HCT116 (cell line): ENCODE data around the gene ASB10. TPM values are rescaled to one million over a fixed set of nuclear protein-coding genes. Genes with fewer than 3 reads are reported as not detected.

Source experiments
- ATAC-seq: fragments of 200-7000 bp; cut with Tn5 transposase; 2 replicates; pipeline ENCODE4 v1.9.1; 2020; ENCODE audit warnings: mild to moderate bottlenecking, moderate library complexity
- BruUV-seq: library from RNA; stranded (reverse); fragments of 400-500 nt; replicated peaks from 2 replicates; lab custom pipeline; 2021; lab: Mats Ljungman, UMichigan
- CTCF ChIA-PET: fragments of 300-600 bp; sonication (Branson Sonifier 250); formaldehyde crosslinking; loops from one replicate; lab custom pipeline; 2021; ENCODE audit warnings: antibody characterized with exemption; lab: Charles Lee
- POLR2A ChIA-PET: fragments of 300-600, 350-600 bp; sonication (Branson Sonifier 250); formaldehyde crosslinking; loops from one replicate; lab custom pipeline; 2021; ENCODE audit warnings: antibody characterized with exemption; lab: Charles Lee
- RAD21 ChIA-PET, 2 experiments: fragments of 300-600 bp; sonication (Branson Sonifier 250); formaldehyde crosslinking; loops; one replicate each; lab custom pipeline; 2023; ENCODE audit warnings: low total read pairs in 2 of 2; ENCODE audit not compliant: uncharacterized antibody in 2 of 2, unreplicated experiment in 2 of 2, low non-redundant PET in 1 of 2; lab: Charles Lee
- DNase-seq: peaks from one replicate; pipeline ENCODE4 v3.0.0-alpha.2; 2010; ENCODE audit warnings: low read depth, low spot score
- H2AFZ ChIP-seq: fragments of 200-600 bp; shearing (Covaris generic), sonication (generic); 2 replicates; pipeline ENCODE4 v1.6.1; 2017; ENCODE audit warnings: low read depth, mixed run types, mixed read lengths, antibody characterized with exemption, low read length; ENCODE audit not compliant: poor library complexity, severe bottlenecking
- H3K27ac ChIP-seq: 2 replicates; pipeline ENCODE4 v1.5.1; 2012; ENCODE audit warnings: low read depth, low read length
- H3K27me3 ChIP-seq: fragments of 200-600 bp; sonication (generic); 2 replicates; pipeline ENCODE4 v1.6.1; 2016; ENCODE audit warnings: mixed run types, low read length, mixed read lengths; ENCODE audit not compliant: insufficient read depth
- H3K36me3 ChIP-seq, 2 experiments: fragments of 200-500 bp in 1 of 2; fragments of 200-600 bp in 1 of 2; sonication (Bioruptor generic) in 1 of 2; sonication (generic) in 1 of 2; 2 replicates each; pipeline versions ENCODE4 v1.5.1 to v1.6.1; 2014 to 2016; ENCODE audit warnings: low read length in 2 of 2, inconsistent platforms in 1 of 2, mixed read lengths in 1 of 2, mixed run types in 1 of 2; ENCODE audit not compliant: insufficient read depth in 2 of 2, control insufficient read depth in 1 of 2
- H3K4me1 ChIP-seq, 2 experiments: fragments of 200-600 bp in 1 of 2; sonication (generic) in 1 of 2; 2 replicates each; pipeline versions ENCODE4 v1.5.1 to v1.6.1; 2012 to 2017; ENCODE audit warnings: low read length in 2 of 2, inconsistent platforms in 1 of 2, mild to moderate bottlenecking in 1 of 2, mixed read lengths in 1 of 2, mixed run types in 1 of 2, moderate library complexity in 1 of 2; ENCODE audit not compliant: insufficient read depth in 2 of 2, control insufficient read depth in 1 of 2
- H3K4me2 ChIP-seq: fragments of 200-600 bp; sonication (generic); 2 replicates; pipeline ENCODE4 v1.6.1; 2017; ENCODE audit warnings: mixed run types, low read length, mixed read lengths
- H3K4me3 ChIP-seq, 2 experiments: fragments of 200-600 bp in 1 of 2; sonication (generic) in 1 of 2; replicated peaks in 1 of 2; 2 replicates each; pipeline ENCODE4 v1.5.1; 2011 to 2016; ENCODE audit warnings: low read length in 2 of 2, control low read depth in 1 of 2, low read depth in 1 of 2, mild to moderate bottlenecking in 1 of 2, mixed read lengths in 1 of 2, mixed run types in 1 of 2
- H3K79me2 ChIP-seq: fragments of 200-600 bp; sonication (generic); 2 replicates; pipeline ENCODE4 v1.6.1; 2017; ENCODE audit warnings: mild to moderate bottlenecking, mixed run types, low read length, moderate library complexity, mixed read lengths; ENCODE audit not compliant: insufficient read depth
- H3K9ac ChIP-seq: fragments of 200-600 bp; sonication (generic); 2 replicates; pipeline ENCODE4 v1.6.1; 2016; ENCODE audit warnings: low read length, mixed read lengths
- H3K9me2 ChIP-seq: fragments of 200-600 bp; sonication (generic), shearing (Covaris generic); 2 replicates; pipeline ENCODE4 v1.6.1; 2017; ENCODE audit warnings: mixed run types, mild to moderate bottlenecking, moderate library complexity; ENCODE audit not compliant: insufficient read depth
- H3K9me3 ChIP-seq, 2 experiments: fragments of 200-500 bp in 1 of 2; fragments of 200-600 bp in 1 of 2; sonication (Bioruptor generic) in 1 of 2; sonication (generic) in 1 of 2; 2 replicates each; pipeline ENCODE4 v1.6.1; 2014 to 2017; ENCODE audit warnings: low read length in 2 of 2, mixed read lengths in 2 of 2, inconsistent platforms in 1 of 2, low read depth in 1 of 2, mild to moderate bottlenecking in 1 of 2, mixed run types in 1 of 2, moderate library complexity in 1 of 2; ENCODE audit not compliant: control insufficient read depth in 1 of 2, insufficient read depth in 1 of 2
- H4K20me1 ChIP-seq: fragments of 200-600 bp; sonication (generic), shearing (Covaris generic); 2 replicates; pipeline ENCODE4 v1.6.1; 2017; ENCODE audit warnings: mixed run types, mild to moderate bottlenecking, moderate library complexity; ENCODE audit not compliant: insufficient read depth
- EZH2phosphoT487 ChIP-seq: fragments of 200-600 bp; IDR thresholded peaks from 2 replicates; pipeline ENCODE4 v1.6.1; 2018; ENCODE audit warnings: antibody characterized with exemption, borderline replicate concordance
- FOSL1 ChIP-seq: IDR thresholded peaks from 2 replicates; pipeline ENCODE4 v1.6.1; 2012; ENCODE audit warnings: low read depth
- JUND ChIP-seq: IDR thresholded peaks from 2 replicates; pipeline ENCODE4 v1.6.1; 2012
- POLR2A ChIP-seq: IDR thresholded peaks from 2 replicates; pipeline ENCODE4 v1.7.0; 2011; ENCODE audit warnings: borderline replicate concordance; ENCODE audit not compliant: insufficient read depth, insufficient read length; ENCODE audit errors: extremely low read depth
- RAD21 ChIP-seq: IDR thresholded peaks from 2 replicates; pipeline ENCODE4 v1.6.1; 2012; ENCODE audit warnings: low read depth, mild to moderate bottlenecking
- ZNF274 ChIP-seq: fragments of 200-500 bp; sonication (Bioruptor generic); IDR thresholded peaks from 2 replicates; pipeline ENCODE4 v1.6.1; 2014; ENCODE audit warnings: mild to moderate bottlenecking, low read depth, low read length, inconsistent platforms
- intact Hi-C: fragments of 100-400 bp; cut with micrococcal nuclease; formaldehyde crosslinking; loops from 2 replicates; pipeline ENCODE4 v1.10.0; 2022
- total RNA-seq: library from RNA; stranded (reverse); gene quantifications from one replicate; pipeline ENCODE4 v1.2.1, GENCODE V29; 2021; ENCODE audit not compliant: unreplicated experiment

ASB10 gene
- total RNA-seq, 1 experiment from 2014 or later: not detected

GRCh38 chr7:151125846-151126481 is 61.1 kb downstream of the ASB10 start:
- peaks cover 0 to 8% of the 10 kb centered on the region in 2 experiments; a peak in 1 of 4 replicates for H3K4me1 ChIP-seq
- ATAC-seq (no peak), DNase-seq (no peak)
- no TSS peak for BruUV-seq
- CTCF ChIA-PET: no interaction called here
- POLR2A ChIA-PET: no interaction called here
- no peaks in the 10 kb centered on the region for H3K9me2 ChIP-seq
- peaks cover 6% of the 10 kb centered on the region; the same call in 1 of the 2 replicates for H3K79me2 ChIP-seq
- TF ChIP-seq JUND (no peak), EZH2phosphoT487 (no peak), RAD21 (no peak), FOSL1 (no peak), ZNF274 (no peak), POLR2A (no peak)
- H3K36me3 ChIP-seq: peaks cover 18 to 22% of the 10 kb centered on the region in 2 experiments; a peak in 3 of 4 replicates
- no peak overlapping the region for H3K4me3 ChIP-seq
- H3K27me3 ChIP-seq: no peaks in the 10 kb centered on the region
- no peak overlapping the region for H3K27ac ChIP-seq
- H3K9me3 ChIP-seq: no peaks in the 10 kb centered on the region
- H4K20me1 ChIP-seq: no peaks in the 10 kb centered on the region
- RAD21 ChIA-PET: no interaction called here
- no peak overlapping the region for H2AFZ ChIP-seq
- H3K9ac ChIP-seq: no peak overlapping the region
- H3K4me2 ChIP-seq: no peak overlapping the region
- intact Hi-C loops: loop anchor here (10.0 kb wide), 1 partner anchor 119 kb away; the partner anchor contains the start of gene SMARCD3

Other genes with a start within 250 kb of the ASB10 start
- gene KCNH2, start 208.9 kb downstream of the ASB10 start, total RNA-seq: 9.7 TPM
- 35.8 TPM for gene NOS3, start 196.2 kb downstream of the ASB10 start, total RNA-seq
- 2.1 TPM for gene ATG9B, start 162.8 kb downstream of the ASB10 start, total RNA-seq
- gene ABCB8, start 158.8 kb downstream of the ASB10 start, total RNA-seq: 55.2 TPM
- gene ASIC3, start 138.7 kb downstream of the ASB10 start, total RNA-seq: 4.4 TPM
- gene CDK5, start 129.4 kb downstream of the ASB10 start, total RNA-seq: 19.8 TPM
- gene SLC4A2, start 127.7 kb downstream of the ASB10 start, total RNA-seq: 240 TPM
- 86.4 TPM for gene FASTK, start 106.4 kb downstream of the ASB10 start, total RNA-seq
- gene TMUB1, start 103.8 kb downstream of the ASB10 start, total RNA-seq: 75.8 TPM
- gene AGAP3, start 100.8 kb downstream of the ASB10 start, total RNA-seq: 126 TPM
- 0.86 TPM for gene GBX1, start 19.6 kb downstream of the ASB10 start, total RNA-seq
- 0.69 TPM for gene H2BK1, start 23.2 kb upstream of the ASB10 start, total RNA-seq
- gene ABCF2, start 40.0 kb upstream of the ASB10 start, total RNA-seq: 63.7 TPM
- gene CHPF2, start 45.2 kb upstream of the ASB10 start, total RNA-seq: 19.5 TPM
- gene SMARCD3, start 61.4 kb upstream of the ASB10 start, total RNA-seq: 30.3 TPM
- 44.0 TPM for gene NUB1, start 154.6 kb upstream of the ASB10 start, total RNA-seq
- not detected for gene WDR86, start 222.8 kb upstream of the ASB10 start, total RNA-seq